ENCODE measurements around the gene PSMB5.

PSMB5 gene

GRCh38 chr14:23023022-23023794 lies 11.5 kb downstream of the PSMB5 start:
- no peak for DNase-seq (ENCODE audit: low read depth)
- no peak overlapping the region for H3K4me3 ChIP-seq (replicated peaks; ENCODE audit: low read depth, low read length)
- TF ChIP-seq, protein P1, sequence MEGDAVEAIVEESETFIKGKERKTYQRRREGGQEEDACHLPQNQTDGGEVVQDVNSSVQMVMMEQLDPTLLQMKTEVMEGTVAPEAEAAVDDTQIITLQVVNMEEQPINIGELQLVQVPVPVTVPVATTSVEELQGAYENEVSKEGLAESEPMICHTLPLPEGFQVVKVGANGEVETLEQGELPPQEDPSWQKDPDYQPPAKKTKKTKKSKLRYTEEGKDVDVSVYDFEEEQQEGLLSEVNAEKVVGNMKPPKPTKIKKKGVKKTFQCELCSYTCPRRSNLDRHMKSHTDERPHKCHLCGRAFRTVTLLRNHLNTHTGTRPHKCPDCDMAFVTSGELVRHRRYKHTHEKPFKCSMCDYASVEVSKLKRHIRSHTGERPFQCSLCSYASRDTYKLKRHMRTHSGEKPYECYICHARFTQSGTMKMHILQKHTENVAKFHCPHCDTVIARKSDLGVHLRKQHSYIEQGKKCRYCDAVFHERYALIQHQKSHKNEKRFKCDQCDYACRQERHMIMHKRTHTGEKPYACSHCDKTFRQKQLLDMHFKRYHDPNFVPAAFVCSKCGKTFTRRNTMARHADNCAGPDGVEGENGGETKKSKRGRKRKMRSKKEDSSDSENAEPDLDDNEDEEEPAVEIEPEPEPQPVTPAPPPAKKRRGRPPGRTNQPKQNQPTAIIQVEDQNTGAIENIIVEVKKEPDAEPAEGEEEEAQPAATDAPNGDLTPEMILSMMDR (IDR thresholded peaks at IDR 0.05; ENCODE audit: low read length, missing control alignments) = no peak

DNA sequence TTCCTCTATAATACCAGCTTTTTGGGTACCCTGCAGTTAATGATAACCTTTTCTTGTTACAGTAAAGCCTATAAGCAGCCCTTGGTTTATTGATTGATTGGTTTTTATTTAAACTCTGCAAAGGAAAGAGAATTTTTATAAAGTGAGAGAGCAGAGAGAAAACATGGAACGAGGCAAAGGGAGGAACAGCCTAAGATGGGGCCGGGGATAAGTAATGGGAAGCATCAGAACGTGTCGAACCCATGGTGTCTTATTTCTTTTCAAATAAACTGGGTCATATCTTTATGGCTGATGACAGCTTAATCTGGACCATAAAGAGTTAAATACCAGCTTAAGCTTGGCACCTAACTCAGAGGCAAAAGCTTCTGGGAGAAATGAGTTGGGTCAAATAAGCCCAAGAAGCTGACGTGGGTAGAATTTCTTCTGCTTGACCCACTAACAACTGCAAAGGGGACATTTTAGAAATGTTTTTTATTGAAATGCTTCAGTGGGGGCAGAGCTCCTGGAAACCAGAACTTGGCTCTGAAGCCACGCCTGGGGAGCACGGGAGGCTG lies 12.7 kb downstream of the PSMB5 start:
- no peak overlapping the region for H3K4me3 ChIP-seq (replicated peaks; ENCODE audit: low read depth, low read length)
- TF ChIP-seq, protein P1 (IDR thresholded peaks at IDR 0.05; ENCODE audit: low read length, missing control alignments) = no peak
- no peak for DNase-seq (ENCODE audit: low read depth)

- TF ChIP-seq, protein P1 (IDR thresholded peaks at IDR 0.05; ENCODE audit: low read length, missing control alignments) = no peak
- DNase-seq (ENCODE audit: low read depth) = no peak
- H3K4me3 ChIP-seq (replicated peaks; ENCODE audit: low read depth, low read length) = no peak overlapping the region
Observed at GRCh38 chr14:23021434-23021833, 13.3 kb downstream of the PSMB5 start.

- H3K4me3 ChIP-seq (replicated peaks; ENCODE audit: low read depth, low read length) = no peak overlapping the region
- TF ChIP-seq, protein P1 (IDR thresholded peaks at IDR 0.05; ENCODE audit: low read length, missing control alignments) = no peak
- no peak for DNase-seq (ENCODE audit: low read depth)
Observed at GRCh38 chr14:23020143-23021128, 14.3 kb downstream of the PSMB5 start.

DNA sequence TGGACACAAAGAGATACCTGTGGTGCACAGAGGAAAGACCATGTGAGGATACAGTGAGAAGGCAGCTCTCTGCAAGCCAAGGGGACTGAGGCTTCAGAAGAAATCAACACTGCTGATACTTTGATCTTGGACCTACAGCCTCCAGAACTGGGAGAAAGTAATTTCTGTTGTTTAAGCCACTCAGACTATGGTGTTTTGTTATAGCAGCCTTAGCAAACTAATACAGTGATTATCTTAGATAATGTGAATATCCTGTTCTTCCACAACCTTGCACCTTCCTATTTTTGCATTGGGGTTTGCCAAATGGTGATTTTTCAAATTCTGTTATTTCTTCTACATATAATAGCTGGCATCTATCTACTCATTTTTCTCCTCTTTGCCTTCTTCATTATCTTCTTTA lies 16.6 kb downstream of the PSMB5 start:
- H3K4me3 ChIP-seq (replicated peaks; ENCODE audit: low read depth, low read length) = no peak overlapping the region
- TF ChIP-seq, protein P1 (IDR thresholded peaks at IDR 0.05; ENCODE audit: low read length, missing control alignments) = no peak
- DNase-seq (ENCODE audit: low read depth) = no peak

DNA sequence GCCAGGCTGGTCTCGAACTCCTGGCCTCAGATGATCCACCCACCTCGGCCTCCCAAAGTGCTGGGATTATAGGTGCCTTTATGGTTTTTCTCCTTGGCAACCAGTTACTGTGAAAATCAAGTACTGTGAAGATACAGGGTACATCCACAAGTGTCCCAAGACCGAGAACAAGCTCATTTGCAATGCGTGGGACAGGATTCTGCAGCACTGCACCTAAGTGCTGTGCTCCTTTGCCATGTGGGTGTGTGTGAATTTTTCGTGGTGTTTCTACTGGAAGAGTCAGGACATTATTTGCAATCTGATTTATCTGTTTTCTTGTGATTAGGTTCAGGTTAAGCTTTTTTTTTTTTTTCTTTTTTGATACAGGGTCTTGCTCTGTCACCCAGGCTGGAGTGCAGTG lies 17.6 kb downstream of the PSMB5 start:
- TF ChIP-seq, protein P1 (IDR thresholded peaks at IDR 0.05; ENCODE audit: low read length, missing control alignments) = no peak
- DNase-seq (ENCODE audit: low read depth) = no peak
- no peak overlapping the region for H3K4me3 ChIP-seq (replicated peaks; ENCODE audit: low read depth, low read length)

Measured in fibroblast of pulmonary artery (primary cell).